Right cardiac atrium (tissue), 5 donors: ENCODE data around the gene MPI. TPM values are rescaled to one million over a fixed set of nuclear protein-coding genes. Genes with fewer than 3 reads are reported as not detected.
"Not testable (repeated sequence)": the region's sequence is repeated elsewhere in the genome, so short reads cannot be mapped to it uniquely, and the experiment has no call there.

Experiments used
- ATAC-seq, 2 donors: fragments of 200-7000 bp; cut with Tn5 transposase; one replicate each; pipeline versions ENCODE4 v1.8.0 to v1.9.1; 2020; ENCODE audit warnings: moderate library complexity in 2 of 2, mild to moderate bottlenecking in 1 of 2
- DNase-seq, 3 donors: peaks; one replicate each; pipeline ENCODE4 v3.0.0-alpha.2; 2020
- H3K27ac ChIP-seq: one replicate; pipeline ENCODE4 v1.5.1; 2013; ENCODE audit warnings: mild to moderate bottlenecking, low read length, control low read depth, moderate library complexity
- H3K27me3 ChIP-seq: one replicate; pipeline ENCODE4 v1.6.1; 2013; ENCODE audit not compliant: control insufficient read depth, insufficient read depth
- H3K4me1 ChIP-seq: one replicate; pipeline ENCODE4 v1.6.1; 2013; ENCODE audit warnings: low read length; ENCODE audit not compliant: control insufficient read depth, insufficient read depth
- H3K4me3 ChIP-seq: one replicate; pipeline ENCODE4 v1.5.1; 2013; ENCODE audit warnings: low read length, control low read depth
- H3K9me3 ChIP-seq: one replicate; pipeline ENCODE4 v1.6.1; 2013; ENCODE audit warnings: low read length; ENCODE audit not compliant: control insufficient read depth
- WGBS: extraction: QIAGEN DNeasy Blood & Tissue Kit; methylation state at CpG from one replicate; pipeline ENCODE4 v1.1.7; 2013; 5-methylcytosine and 5-hydroxymethylcytosine counted together
- intact Hi-C, 4 donors: fragments of 100-400 bp; cut with DNase I; formaldehyde crosslinking; loops; one replicate each; pipeline versions ENCODE4 v1.11.0 to v1.14.0; 2022 to 2023
- polyA plus RNA-seq: library from polyadenylated mRNA; stranded (reverse); fragments of 200-250 nt; gene quantifications from one replicate; pipeline ENCODE4 v1.2.3, GENCODE V29; 2013
- total RNA-seq, 4 donors: library from RNA; stranded (reverse); fragmentation: NEBNext Ultra II Directional; extraction: Animal tissue kit (Norgen Biotek cat#: 25700); gene quantifications; one replicate each; pipeline ENCODE4 v1.2.1, GENCODE V29; 2021
- donor health status: healthy with polysubstance abuse.
- donor health status: DM: no; HTN: yes; CAD: no.
- donor health status: DM: no; HTN: no; CAD: no.
- donor health status: DM: no; HTN: yes; CAD: no; lungs with severe emphysema.
- donor health status: DM: yes; HTN: yes; CAD: no.

MPI gene
- total and polyA plus RNA-seq, 5 donors, result 39.1 to 59.8 (median 47.9) TPM

DNA sequence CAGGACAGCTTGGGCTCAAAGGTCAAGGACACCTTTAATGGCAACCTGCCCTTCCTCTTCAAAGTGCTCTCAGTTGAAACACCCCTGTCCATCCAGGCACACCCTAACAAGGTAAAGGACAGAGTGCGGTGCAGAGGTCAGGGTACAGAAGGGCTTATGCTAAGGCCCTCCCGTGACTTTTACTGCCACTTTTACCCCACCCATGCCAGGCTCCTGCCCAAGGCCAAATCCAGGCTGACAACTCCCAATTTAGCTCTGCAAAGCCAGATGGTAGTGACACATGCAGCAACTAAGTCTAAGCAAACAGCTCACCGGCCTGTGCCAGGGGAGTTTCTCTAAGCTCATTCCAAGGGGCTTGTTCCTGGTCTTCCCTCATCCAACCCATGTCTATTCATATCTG is 1.6 kb downstream of the MPI start:
- ATAC-seq, result no peak

DNA sequence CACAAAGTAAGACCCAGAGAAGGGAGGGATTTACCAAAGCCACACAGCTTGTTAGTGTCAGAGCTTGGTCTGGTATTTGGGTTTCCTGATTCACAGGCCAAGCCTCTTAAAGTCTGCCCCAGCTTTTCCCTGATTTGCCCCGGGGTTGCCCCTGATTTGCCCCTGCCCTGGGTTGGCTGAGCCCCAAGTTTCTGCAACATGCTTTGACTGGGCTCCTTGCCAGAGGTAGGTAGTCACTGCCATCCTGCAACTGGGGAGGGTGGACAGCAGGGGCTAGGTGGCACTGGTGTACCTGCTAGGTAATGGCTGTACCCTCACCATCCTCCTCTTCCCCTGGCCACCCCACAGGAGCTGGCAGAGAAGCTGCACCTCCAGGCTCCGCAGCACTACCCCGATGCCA is 2.5 kb downstream of the MPI start:
- ATAC-seq (no peak), DNase-seq (no peak)
- H3K27ac ChIP-seq, result no peak overlapping the region
- intact Hi-C loops, result loop anchor here in 1 of 4 donors (10.0 kb wide), 1 partner anchor 48 kb away; the partner anchor contains the start of gene ULK3
- no peaks in the 10 kb centered on the region for H3K9me3 ChIP-seq
- 88% methylated on average over 3 of the region's 3 CpGs for WGBS
- no peaks in the 10 kb centered on the region for H3K27me3 ChIP-seq
- no peak overlapping the region for H3K4me3 ChIP-seq
- peaks cover 11% of the 10 kb centered on the region for H3K4me1 ChIP-seq

More for the DNA sequence above, 1.6 kb downstream of the MPI start:
- 86% methylated on average over 3 of the region's 3 CpGs for WGBS
- Histone ChIP-seq H3K9me3 (no peaks in the 10 kb centered on the region), H3K27me3 (no peaks in the 10 kb centered on the region), H3K4me3 (no peak overlapping the region), H3K4me1 (peaks cover 11% of the 10 kb centered on the region), H3K27ac (no peak overlapping the region)
- no peak for DNase-seq
- intact Hi-C loops, result loop anchor here in 1 of 4 donors (10.0 kb wide), 1 partner anchor 47 kb away; the partner anchor contains the start of gene ULK3

DNA sequence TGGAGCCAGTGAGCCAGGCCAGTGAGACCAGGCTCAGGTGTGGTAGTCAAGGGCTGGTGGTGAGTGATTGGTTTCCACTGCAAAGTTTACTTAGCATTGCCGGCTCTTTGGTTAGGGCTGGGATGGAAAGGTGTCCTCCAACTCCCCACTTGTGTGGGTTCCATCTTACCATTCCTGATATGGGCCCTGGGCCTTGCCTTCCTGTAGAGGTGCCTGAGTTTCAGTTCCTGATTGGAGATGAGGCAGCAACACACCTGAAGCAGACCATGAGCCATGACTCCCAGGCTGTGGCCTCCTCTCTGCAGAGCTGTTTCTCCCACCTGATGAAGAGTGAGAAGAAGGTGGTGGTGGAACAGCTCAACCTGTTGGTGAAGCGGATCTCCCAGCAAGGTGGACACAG is 3.1 kb downstream of the MPI start:
- 93% methylated on average over 2 of the region's 2 CpGs for WGBS
- Histone ChIP-seq H3K27me3 (no peaks in the 10 kb centered on the region), H3K4me1 (peaks cover 11% of the 10 kb centered on the region), H3K4me3 (no peak overlapping the region), H3K9me3 (no peaks in the 10 kb centered on the region), H3K27ac (no peak overlapping the region)
- ATAC-seq (no peak), DNase-seq (no peak)
- intact Hi-C loops, result loop anchor here in 1 of 4 donors (10.0 kb wide), 1 partner anchor 48 kb away; the partner anchor contains the start of gene ULK3

DNA sequence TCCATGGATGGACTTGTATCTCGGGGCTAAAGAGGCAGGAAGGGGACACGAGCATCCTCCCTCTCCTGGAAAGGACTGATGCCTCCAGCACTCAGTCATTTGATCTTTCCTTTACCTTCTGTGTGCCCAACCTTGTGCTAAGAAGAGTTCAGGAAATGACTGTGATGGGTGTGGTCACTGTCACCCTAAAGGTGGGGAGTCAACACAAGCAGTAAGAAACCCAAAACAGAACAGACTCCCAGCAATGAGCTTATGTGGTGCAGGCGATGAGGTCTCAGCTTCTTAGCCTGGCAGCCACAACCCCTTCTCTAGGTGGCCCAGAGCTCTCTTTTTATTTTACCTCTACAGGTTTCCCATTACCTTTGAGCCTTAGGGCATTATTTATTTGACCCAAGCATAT is 3.8 kb downstream of the MPI start:
- Histone ChIP-seq H3K9me3 (no peaks in the 10 kb centered on the region), H3K4me3 (no peak overlapping the region), H3K27ac (no peak overlapping the region), H3K27me3 (no peaks in the 10 kb centered on the region), H3K4me1 (peaks cover 11% of the 10 kb centered on the region)
- intact Hi-C loops, result loop anchor here in 1 of 4 donors (10.0 kb wide), 1 partner anchor 49 kb away; the partner anchor contains the start of gene ULK3
- DNase-seq (no peak), ATAC-seq (no peak)
- WGBS, result 80% methylated on average over 3 of the region's 3 CpGs

DNA sequence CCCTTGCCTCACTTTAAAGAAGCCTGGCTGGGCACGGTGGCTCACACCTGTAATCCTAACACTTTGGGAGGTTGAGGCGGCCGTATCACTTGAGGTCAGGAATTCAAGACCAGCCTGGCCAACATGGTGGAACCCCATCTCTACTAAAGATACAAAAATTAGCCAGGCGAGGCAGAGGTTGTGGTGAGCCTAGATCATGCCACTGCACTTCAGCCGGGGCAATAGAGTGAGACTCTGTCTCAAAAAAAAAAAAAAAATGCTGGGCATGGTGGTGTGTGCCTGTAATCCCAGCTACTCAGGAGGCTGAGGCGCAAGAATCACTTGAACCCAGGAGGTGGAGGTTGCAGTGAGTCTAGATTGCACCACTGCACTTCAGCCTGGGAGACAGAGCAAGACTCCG is 4.5 kb downstream of the MPI start:
- H3K4me3 ChIP-seq, H3K27ac ChIP-seq, H3K4me1 ChIP-seq, H3K27me3 ChIP-seq, H3K9me3 ChIP-seq, DNase-seq, ATAC-seq: not testable (repeated sequence)
- intact Hi-C loops, result loop anchor here in 1 of 4 donors (10.0 kb wide), 1 partner anchor 50 kb away; the partner anchor contains the start of gene ULK3
- 96% methylated on average over 7 of the region's 7 CpGs for WGBS

DNA sequence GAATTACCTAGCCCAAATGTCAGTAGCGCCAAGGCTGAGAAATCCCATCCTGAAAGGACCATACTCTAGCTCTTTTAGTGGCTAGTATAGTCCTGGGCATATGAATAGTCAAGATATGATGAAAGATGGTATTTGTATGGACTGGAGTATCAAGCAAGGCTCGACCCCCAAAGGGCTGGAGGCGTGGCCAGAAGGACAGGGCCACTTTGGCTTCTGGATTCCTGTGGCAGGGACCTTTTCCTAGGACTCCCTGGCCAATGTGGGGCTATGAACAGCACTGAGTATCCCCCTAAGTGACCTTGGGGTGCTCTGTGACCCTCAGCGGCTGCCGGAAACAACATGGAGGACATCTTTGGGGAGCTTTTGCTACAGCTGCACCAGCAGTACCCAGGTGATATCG is 6.0 kb downstream of the MPI start:
- peaks cover 3% of the 10 kb centered on the region for H3K4me1 ChIP-seq
- H3K27ac ChIP-seq, result no peak overlapping the region
- no peak overlapping the region for H3K4me3 ChIP-seq
- H3K9me3 ChIP-seq, result no peaks in the 10 kb centered on the region
- no peak for DNase-seq
- H3K27me3 ChIP-seq, result no peaks in the 10 kb centered on the region
- WGBS, result 95% methylated on average over 6 of the region's 6 CpGs
- intact Hi-C loops, result loop anchor here in 1 of 4 donors (10.0 kb wide), 1 partner anchor 51 kb away; the partner anchor contains the start of gene ULK3
- no peak for ATAC-seq

DNA sequence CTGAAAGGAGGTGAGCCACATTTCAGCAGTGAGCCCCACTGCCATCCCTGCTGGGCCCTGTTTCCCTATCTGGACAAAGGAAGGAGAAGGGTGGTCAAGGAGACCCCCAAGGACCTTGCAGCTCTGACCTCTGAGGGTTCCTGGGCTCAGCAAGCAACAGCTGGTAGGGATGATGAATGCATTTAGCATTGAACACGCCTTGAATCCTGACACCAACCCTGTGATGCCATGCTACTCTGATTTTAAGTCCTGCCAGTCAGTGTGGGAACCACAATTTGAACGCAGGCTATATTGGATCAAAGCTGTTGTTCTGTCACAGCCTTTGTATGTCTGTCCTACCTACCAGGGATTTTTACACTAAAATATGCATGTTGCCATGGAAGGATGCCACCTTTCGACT is 6.5 kb downstream of the MPI start:
- DNase-seq (no peak), ATAC-seq (no peak)
- Histone ChIP-seq H3K27ac (no peak overlapping the region), H3K4me3 (no peak overlapping the region), H3K9me3 (no peaks in the 10 kb centered on the region), H3K4me1 (peaks cover under 1% of the 10 kb centered on the region), H3K27me3 (no peaks in the 10 kb centered on the region)
- intact Hi-C loops, result loop anchor here in 1 of 4 donors (10.0 kb wide), 1 partner anchor 52 kb away; the partner anchor contains the start of gene ULK3
- 90% methylated on average over 3 of the region's 3 CpGs for WGBS

DNA sequence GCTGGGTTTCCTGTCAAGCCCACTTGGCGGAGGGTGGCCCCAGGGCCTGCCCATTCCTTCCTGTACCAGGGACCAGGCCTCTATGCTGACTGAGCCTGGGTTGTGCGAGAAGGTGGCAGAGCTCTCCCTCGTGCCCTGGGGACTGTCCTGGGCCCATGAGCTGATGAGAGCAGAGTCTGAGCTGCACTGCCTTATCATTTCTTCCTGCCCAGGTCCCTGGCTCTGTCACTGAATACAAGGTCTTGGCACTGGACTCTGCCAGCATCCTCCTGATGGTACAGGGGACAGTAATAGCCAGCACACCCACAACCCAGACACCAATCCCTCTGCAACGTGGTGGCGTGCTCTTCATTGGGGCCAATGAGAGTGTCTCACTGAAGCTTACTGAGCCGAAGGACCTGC is 7.5 kb downstream of the MPI start:
- H3K27ac ChIP-seq, result no peak overlapping the region
- peak in 1 of 3 donors; percentile 55 for DNase-seq
- intact Hi-C loops, result loop anchor here in 1 of 4 donors (10.0 kb wide), 1 partner anchor 52 kb away; the partner anchor contains the start of gene ULK3
- H3K9me3 ChIP-seq, result no peaks in the 10 kb centered on the region
- WGBS, result 62% methylated on average over 6 of the region's 6 CpGs
- ATAC-seq, result peak; percentile 27 to 47
- H3K4me1 ChIP-seq, result peaks cover 3% of the 10 kb centered on the region
- H3K27me3 ChIP-seq, result no peaks in the 10 kb centered on the region
- no peak overlapping the region for H3K4me3 ChIP-seq

DNA sequence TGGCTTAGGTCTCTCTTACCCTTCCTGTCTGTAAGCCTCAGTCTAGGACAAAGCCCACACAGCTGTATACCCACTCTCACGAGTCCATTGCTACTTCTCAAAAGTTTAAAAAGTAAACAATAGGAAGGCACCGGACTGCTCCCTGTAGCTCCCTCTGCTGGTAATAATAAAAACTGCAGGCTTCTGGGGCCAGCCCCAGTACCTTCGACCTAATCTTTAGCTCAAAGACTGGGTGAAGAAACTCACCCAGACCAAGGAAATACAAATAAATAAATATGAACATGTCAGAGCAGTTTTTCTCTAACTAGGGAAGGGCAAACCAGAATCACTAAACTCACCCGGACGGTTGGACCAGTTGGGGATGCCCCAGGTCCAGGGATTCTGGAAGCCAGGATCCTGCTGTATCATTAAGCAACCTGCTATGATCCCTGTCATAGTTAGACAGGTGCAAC is 11.8 kb downstream of the MPI start:
- DNase-seq (peak in 2 of 3 donors; percentile 32 to 74), ATAC-seq (peak in 1 of 2 donors; percentile 9)
- no peaks in the 10 kb centered on the region for H3K27me3 ChIP-seq
- peak overlapping the region; percentile 8 for H3K27ac ChIP-seq
- H3K4me1 ChIP-seq, result peaks cover 17% of the 10 kb centered on the region
- H3K4me3 ChIP-seq, result no peak overlapping the region
- 18% methylated on average over 5 of the region's 5 CpGs for WGBS
- intact Hi-C loops, result no loop called here
- no peaks in the 10 kb centered on the region for H3K9me3 ChIP-seq

DNA sequence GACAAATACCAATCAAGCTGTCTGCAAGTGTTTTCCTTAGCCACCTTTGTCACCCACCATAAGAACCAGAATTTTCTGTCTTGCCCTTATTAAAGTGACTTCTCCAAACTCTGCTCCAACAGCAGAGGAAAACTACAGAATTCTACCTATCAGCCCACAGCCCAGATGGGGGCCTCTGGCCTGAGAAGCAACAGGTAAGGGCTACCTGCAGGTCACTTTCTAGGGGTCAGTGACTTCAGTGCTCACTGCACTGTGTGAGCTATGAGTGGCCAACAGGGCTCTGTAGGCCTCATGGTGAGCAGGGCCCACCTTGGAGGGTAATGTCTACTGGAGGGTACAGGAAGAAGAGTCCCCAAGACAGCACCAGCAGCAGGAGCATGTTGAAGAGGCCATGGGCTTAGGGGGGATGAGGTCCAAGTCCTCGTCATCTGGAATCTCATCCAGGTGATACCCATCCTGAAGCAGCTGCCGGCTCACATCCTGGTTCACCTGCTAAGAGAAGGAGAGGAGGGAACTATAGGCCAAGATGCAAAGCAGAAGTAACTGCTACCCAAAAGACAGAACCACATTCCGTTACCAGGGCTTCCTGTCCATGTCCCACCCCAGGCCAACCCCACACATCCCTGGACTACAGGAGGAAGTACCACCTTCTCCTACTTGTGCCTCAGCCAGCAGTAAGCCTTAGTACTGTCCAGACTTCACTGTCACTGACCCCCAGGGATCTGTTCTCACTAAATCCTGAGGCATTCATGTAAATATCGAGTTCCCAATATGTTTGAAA is 12.6 kb downstream of the MPI start:
- peaks cover 19% of the 10 kb centered on the region for H3K4me1 ChIP-seq
- intact Hi-C loops, result no loop called here
- WGBS, result 82% methylated on average over 4 of the region's 4 CpGs
- ATAC-seq (no peak), DNase-seq (no peak)
- H3K27me3 ChIP-seq, result no peaks in the 10 kb centered on the region
- no peak overlapping the region for H3K27ac ChIP-seq
- no peak overlapping the region for H3K4me3 ChIP-seq
- H3K9me3 ChIP-seq, result no peaks in the 10 kb centered on the region

DNA sequence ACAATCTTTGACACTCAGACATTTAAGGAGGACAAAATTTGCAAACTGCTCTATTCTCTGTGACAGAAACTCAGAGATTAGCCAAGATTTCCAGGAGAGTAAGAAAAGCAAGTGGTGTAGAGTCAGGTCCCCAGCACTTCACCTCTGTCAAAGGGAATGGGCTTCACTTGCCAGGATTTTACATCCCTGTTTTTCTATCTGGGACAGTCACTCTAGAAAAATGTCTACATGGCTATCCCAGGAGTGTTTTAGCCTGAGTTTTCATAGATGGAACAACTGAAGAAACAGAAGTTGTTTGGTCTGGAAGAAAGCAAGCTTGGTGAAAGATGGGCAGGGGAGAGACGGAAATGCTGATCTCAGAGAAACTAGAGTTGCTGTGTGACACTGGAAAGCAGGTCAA is 13.8 kb downstream of the MPI start:
- no peak for ATAC-seq
- intact Hi-C loops, result no loop called here
- H3K27ac ChIP-seq, result no peak overlapping the region
- DNase-seq, result no peak
- peaks cover 19% of the 10 kb centered on the region for H3K4me1 ChIP-seq
- WGBS, result 93% methylated on average over 1 of the region's 1 CpG
- no peaks in the 10 kb centered on the region for H3K27me3 ChIP-seq
- H3K9me3 ChIP-seq, result no peaks in the 10 kb centered on the region
- H3K4me3 ChIP-seq, result no peak overlapping the region
